Natural killer cell (primary cell): Measurements from ENCODE around the gene CBY3. TPM values are rescaled to one million over a fixed set of nuclear protein-coding genes. Genes with fewer than 3 reads are reported as not detected.
"Not testable (repeated sequence)": the region's sequence is repeated elsewhere in the genome, so short reads cannot be mapped to it uniquely, and the experiment has no call there.

ENCODE experiments used
- ATAC-seq, 3 donors: fragments of 150-1000 bp in 2 of 3; fragments of 200-7000 bp in 1 of 3; cut with Tn5 transposase; 1 replicate in 1 of 3; 2 replicates in 2 of 3; pipeline ENCODE4 v1.10.0; 2021; ENCODE audit warnings: mild to moderate bottlenecking in 2 of 3, moderate library complexity in 2 of 3
- DNase-seq, 2 donors: peaks; one replicate each; pipeline versions ENCODE4 v3.0.0 to v3.0.0-alpha.2; 2013 to 2021; ENCODE audit warnings: mixed read lengths in 1 of 2
- H3K27ac ChIP-seq: one replicate; pipeline ENCODE4 v1.5.1; 2013; ENCODE audit warnings: mild to moderate bottlenecking, low read length
- H3K27me3 ChIP-seq: one replicate; pipeline ENCODE4 v1.6.1; 2013; ENCODE audit warnings: low read length; ENCODE audit not compliant: control insufficient read depth, insufficient read depth
- H3K36me3 ChIP-seq: one replicate; pipeline ENCODE4 v1.6.1; 2013; ENCODE audit warnings: low read length; ENCODE audit not compliant: control insufficient read depth, insufficient read depth
- H3K4me1 ChIP-seq: one replicate; pipeline ENCODE4 v1.6.1; 2013; ENCODE audit warnings: low read length; ENCODE audit not compliant: control insufficient read depth, insufficient read depth
- H3K4me3 ChIP-seq: one replicate; pipeline ENCODE4 v1.5.1; 2013; ENCODE audit warnings: low read length
- H3K9me3 ChIP-seq: one replicate; pipeline ENCODE4 v1.6.1; 2013; ENCODE audit warnings: low read length; ENCODE audit not compliant: control insufficient read depth, insufficient read depth
- H3K27ac Mint-ChIP-seq, 2 donors: one replicate each; pipeline ENCODE4 v1.8.0; 2022; ENCODE audit warnings: mild to moderate bottlenecking in 2 of 2, mixed read lengths in 2 of 2, moderate library complexity in 1 of 2
- H3K27me3 Mint-ChIP-seq, 2 donors: one replicate each; pipeline ENCODE4 v1.8.0; 2022; ENCODE audit warnings: low read depth in 2 of 2, mixed read lengths in 2 of 2
- H3K36me3 Mint-ChIP-seq: one replicate; pipeline ENCODE4 v1.8.0; 2022; ENCODE audit warnings: mixed read lengths
- H3K4me1 Mint-ChIP-seq, 2 donors: one replicate each; pipeline ENCODE4 v1.8.0; 2022; ENCODE audit warnings: mixed read lengths in 2 of 2
- H3K4me3 Mint-ChIP-seq: one replicate; pipeline ENCODE4 v1.8.0; 2022; ENCODE audit warnings: mild to moderate bottlenecking, moderate library complexity, mixed read lengths
- H3K9me3 Mint-ChIP-seq, 2 donors: one replicate each; pipeline ENCODE4 v1.8.0; 2022; ENCODE audit warnings: mixed read lengths in 2 of 2
- whole genome bisulfite sequencing: methylation state at CpG from one replicate; pipeline ENCODE4 v1.1.7; 2013; ENCODE audit warnings: missing lambda C conversion rate; ENCODE audit not compliant: insufficient coverage; 5-methylcytosine and 5-hydroxymethylcytosine counted together
- intact Hi-C: fragments of 100-400 bp; cut with micrococcal nuclease; formaldehyde crosslinking; loops from one replicate; pipeline ENCODE4 v1.14.2; 2022
- total RNA-seq, 4 donors: library from RNA; stranded (reverse); fragments of 120-200 nt in 1 of 4; gene quantifications; one replicate each; pipeline versions ENCODE4 v1.2.3 to v1.2.4, GENCODE V29; 2013 to 2022

The CBY3 gene
- total RNA-seq, 3 donors from 2014 or later (not counting 1 experiment from before 2014, with no cell fraction given): not detected

DNA sequence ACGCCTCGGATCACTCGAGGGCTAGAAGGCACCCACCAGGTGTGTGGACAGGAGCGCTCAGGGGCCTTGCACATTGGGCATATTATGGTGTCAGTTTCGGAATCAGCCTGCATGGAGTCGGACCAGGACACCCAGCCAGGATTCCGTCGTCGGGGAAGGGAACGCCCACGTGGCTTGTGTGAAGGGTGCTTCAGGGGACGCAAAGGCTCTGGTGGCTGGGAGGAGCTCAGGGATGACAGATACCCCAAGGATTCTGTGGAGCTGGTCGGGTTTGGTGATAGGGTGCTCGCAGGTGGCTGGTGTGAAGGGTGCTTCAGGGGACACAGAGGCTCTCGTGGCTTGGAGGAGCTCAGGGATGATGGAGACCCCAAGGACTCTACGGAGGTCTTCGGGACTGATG, 38.2 kb downstream of the CBY3 start:
- H3K36me3 Mint-ChIP-seq, H3K36me3 ChIP-seq, H3K4me1 ChIP-seq, H3K9me3 ChIP-seq, H3K4me1 Mint-ChIP-seq, H3K27ac ChIP-seq, H3K27ac Mint-ChIP-seq, DNase-seq, intact Hi-C loops, H3K4me3 ChIP-seq, H3K9me3 Mint-ChIP-seq, ATAC-seq, H3K27me3 ChIP-seq, H3K27me3 Mint-ChIP-seq, H3K4me3 Mint-ChIP-seq: not testable (repeated sequence)
- WGBS: 88% methylated on average over 11 of the region's 17 CpGs

DNA sequence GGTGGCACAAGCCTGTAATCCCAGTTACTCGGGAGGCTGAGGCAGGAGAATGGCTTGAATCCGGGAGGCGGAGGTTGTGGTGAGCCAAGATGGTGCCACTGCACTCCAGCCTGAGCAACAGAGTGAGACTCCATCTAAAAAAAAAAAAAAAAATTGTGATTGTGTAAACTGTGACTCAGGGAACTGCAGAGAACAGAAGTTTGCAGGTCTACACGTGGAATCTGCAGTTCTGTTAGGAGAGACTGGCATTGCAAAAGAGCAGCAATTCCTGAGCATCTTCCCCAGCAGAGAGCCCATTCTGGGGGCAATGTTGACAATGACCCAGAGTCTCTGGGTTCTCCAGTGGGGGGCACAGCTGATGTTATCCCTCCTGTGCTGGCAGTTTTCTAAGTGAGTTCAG, 39.1 kb downstream of the CBY3 start:
- H3K4me3 Mint-ChIP-seq, H3K4me1 Mint-ChIP-seq, H3K27ac ChIP-seq, H3K9me3 ChIP-seq, ATAC-seq, H3K4me3 ChIP-seq, DNase-seq, H3K27ac Mint-ChIP-seq, intact Hi-C loops, H3K9me3 Mint-ChIP-seq, H3K4me1 ChIP-seq, H3K36me3 ChIP-seq, H3K27me3 Mint-ChIP-seq, H3K36me3 Mint-ChIP-seq, H3K27me3 ChIP-seq: not testable (repeated sequence)
- no CpG with 5 or more reads among the region's 4 CpGs for WGBS

DNA sequence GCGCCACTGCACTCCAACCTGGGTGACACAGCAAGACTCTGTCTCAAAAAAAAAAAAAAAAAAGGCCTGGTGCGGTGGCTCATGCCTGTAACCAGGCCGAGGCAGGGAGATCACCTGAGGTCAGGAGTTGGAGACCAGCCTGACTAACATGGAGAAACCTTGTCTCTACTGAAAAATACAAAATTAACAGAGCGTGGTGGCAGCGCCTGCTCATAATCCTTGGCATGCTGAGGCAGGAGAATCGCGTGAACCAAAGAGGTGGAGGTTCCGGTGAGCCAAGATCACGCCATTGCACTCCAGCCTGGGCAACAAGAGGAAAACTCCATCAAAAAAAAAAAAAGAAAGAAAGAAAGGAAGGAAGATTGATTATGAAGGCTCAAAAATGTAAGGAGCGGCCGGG, 41.5 kb downstream of the CBY3 start:
- intact Hi-C loops, ATAC-seq: not testable (repeated sequence)
- WGBS: 98% methylated on average over 11 of the region's 11 CpGs

DNA sequence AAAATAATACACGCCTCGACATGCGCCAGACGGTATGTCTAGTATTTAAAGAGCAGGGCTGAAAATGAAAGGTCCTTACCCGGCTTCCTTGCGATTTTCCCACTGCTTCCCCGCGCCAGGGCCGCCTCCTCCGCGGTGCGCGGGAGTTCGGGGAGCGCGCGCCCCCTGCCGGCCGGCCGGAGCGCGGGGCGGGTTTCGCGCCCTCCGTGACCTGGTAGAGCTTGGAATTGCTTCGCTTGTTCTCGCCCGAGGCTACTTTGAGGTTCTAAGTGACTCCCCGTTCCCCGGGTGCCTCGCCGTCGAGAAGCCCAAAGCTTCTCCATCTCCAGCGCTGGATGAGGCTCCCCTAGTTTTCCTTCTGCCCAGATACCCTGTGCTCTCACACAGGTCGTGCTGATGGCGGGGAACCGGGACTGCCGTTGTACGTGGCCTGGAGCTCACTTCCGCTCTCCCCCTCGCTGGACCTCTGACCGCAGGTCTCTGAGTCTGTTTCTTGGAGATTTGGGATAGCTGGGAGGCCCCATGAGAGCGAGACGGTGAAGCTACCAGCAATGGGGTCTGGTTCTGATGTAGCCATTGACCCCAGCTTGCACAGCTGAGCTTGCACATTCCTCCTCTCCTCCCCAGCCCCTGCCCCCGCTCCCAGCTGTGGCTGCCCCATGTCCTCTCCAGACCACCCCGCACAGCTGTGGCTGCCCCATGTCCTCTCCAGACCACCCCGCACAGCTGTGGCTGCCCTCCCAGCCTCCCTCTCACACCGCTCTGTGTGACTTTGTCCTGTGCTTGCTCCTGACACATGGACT, 46.3 kb downstream of the CBY3 start:
- H3K27ac ChIP-seq, H3K9me3 Mint-ChIP-seq, DNase-seq, H3K36me3 ChIP-seq, H3K4me1 ChIP-seq, H3K27me3 ChIP-seq, intact Hi-C loops, H3K4me3 ChIP-seq, H3K27ac Mint-ChIP-seq, H3K36me3 Mint-ChIP-seq, H3K4me1 Mint-ChIP-seq, H3K27me3 Mint-ChIP-seq, H3K9me3 ChIP-seq, H3K4me3 Mint-ChIP-seq: not testable (repeated sequence)
- WGBS: 2% methylated on average over 6 of the region's 49 CpGs
- ATAC-seq: peak; percentile 96 to 97 (median 97)

More for the DNA sequence above, 41.5 kb downstream of the CBY3 start:
- H3K9me3 Mint-ChIP-seq, H3K4me1 ChIP-seq, H3K36me3 ChIP-seq, H3K4me3 Mint-ChIP-seq, DNase-seq, H3K27me3 ChIP-seq, H3K27ac Mint-ChIP-seq, H3K9me3 ChIP-seq, H3K36me3 Mint-ChIP-seq, H3K4me3 ChIP-seq, H3K27ac ChIP-seq, H3K4me1 Mint-ChIP-seq, H3K27me3 Mint-ChIP-seq: not testable (repeated sequence)

DNA sequence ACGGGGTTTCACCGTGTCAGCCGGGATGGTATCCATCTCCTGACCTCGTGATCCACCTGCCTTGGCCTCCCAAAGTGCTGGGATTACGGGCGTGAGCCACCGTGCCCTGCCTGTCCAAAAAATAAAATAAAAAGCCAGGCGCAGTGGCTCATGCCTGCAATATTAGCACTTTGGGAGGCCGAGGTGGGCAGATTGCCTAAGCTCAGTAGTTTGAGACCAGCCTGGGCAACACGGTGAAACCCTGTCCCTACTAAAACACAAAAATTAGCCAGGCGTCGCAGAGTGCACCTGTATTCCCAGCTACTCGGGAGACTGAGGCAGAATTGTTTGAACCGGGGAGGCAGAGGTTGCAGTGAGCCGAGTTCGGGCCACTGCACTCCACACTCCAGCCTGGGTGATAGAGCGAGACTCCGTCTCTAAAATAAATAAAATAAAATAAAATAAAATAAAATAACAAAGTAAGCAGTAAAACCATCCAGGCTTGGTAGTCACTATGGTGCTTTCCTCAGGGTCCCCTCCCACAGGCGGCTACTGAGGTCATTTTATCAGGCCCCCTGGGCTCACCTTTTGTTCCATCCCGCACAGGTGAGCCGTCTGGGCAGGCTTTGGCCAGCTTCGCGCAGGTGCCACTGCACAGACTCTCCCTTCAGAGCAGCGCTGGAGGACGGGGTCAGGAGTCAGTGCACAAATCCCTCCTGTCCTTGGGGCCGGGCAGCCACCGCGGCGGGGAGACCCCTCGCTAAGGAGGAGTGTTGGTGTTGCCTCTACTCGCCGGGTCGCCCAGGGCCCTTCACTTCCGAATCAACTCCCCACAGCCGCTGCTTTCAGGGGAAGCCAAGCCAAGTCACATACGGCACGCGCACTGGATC, 47.1 kb downstream of the CBY3 start:
- H3K27ac ChIP-seq, H3K4me3 Mint-ChIP-seq, H3K27me3 ChIP-seq, H3K9me3 Mint-ChIP-seq, H3K27ac Mint-ChIP-seq, H3K4me1 ChIP-seq, intact Hi-C loops, H3K4me1 Mint-ChIP-seq, H3K4me3 ChIP-seq, H3K9me3 ChIP-seq, H3K36me3 ChIP-seq, H3K36me3 Mint-ChIP-seq, H3K27me3 Mint-ChIP-seq: not testable (repeated sequence)
- peak; percentile 66 to 70 (median 68) for ATAC-seq
- peak in 1 of 2 donors; percentile 4 for DNase-seq
- WGBS: 79% methylated on average over 17 of the region's 38 CpGs

Other genes starting within 250 kb of the CBY3 start
- gene RUFY1, start 130.5 kb downstream of the CBY3 start, total RNA-seq: 10 to 100 TPM; 40.4 to 48.7 (median 46.6) TPM
- gene HNRNPH1, start 57.4 kb downstream of the CBY3 start, total RNA-seq: 1,000 to 10,000 TPM; 1,749 to 2,212 (median 1,853) TPM
- gene CANX, start 17.9 kb upstream of the CBY3 start, total RNA-seq: 100 to 1,000 TPM; 233 to 291 (median 260) TPM
- 10 to 100 TPM; 28.8 to 45.4 (median 37.6) TPM for gene MAML1, start 51.8 kb upstream of the CBY3 start, total RNA-seq
- gene LTC4S, start 113.0 kb upstream of the CBY3 start, total RNA-seq: 1 to 10 TPM; 3.0 to 5.4 (median 3.5) TPM
- gene MGAT4B, start 125.8 kb upstream of the CBY3 start, total RNA-seq: 100 to 1,000 TPM; 143 to 159 (median 144) TPM
- gene SQSTM1, start 139.9 kb upstream of the CBY3 start, total RNA-seq: 100 to 1,000 TPM; 474 to 707 (median 657) TPM
- gene MRNIP, start 177.8 kb upstream of the CBY3 start, total RNA-seq: 10 to 100 TPM; 19.7 to 40.2 (median 25.4) TPM
- 100 to 1,000 TPM; 102 to 115 (median 113) TPM for gene TBC1D9B, start 226.9 kb upstream of the CBY3 start, total RNA-seq